Measurements from ENCODE around the gene PAK6. TPM values are rescaled to one million over a fixed set of nuclear protein-coding genes. Genes with fewer than 3 reads are reported as not detected.

Gene PAK6
- total and polyA plus RNA-seq, 9 of the 15 experiments (the other 6 are each of a cell fraction or from before 2014, with no cell fraction given) = 0.03 to 0.74 (median 0.16) TPM; not detected in 2

DNA sequence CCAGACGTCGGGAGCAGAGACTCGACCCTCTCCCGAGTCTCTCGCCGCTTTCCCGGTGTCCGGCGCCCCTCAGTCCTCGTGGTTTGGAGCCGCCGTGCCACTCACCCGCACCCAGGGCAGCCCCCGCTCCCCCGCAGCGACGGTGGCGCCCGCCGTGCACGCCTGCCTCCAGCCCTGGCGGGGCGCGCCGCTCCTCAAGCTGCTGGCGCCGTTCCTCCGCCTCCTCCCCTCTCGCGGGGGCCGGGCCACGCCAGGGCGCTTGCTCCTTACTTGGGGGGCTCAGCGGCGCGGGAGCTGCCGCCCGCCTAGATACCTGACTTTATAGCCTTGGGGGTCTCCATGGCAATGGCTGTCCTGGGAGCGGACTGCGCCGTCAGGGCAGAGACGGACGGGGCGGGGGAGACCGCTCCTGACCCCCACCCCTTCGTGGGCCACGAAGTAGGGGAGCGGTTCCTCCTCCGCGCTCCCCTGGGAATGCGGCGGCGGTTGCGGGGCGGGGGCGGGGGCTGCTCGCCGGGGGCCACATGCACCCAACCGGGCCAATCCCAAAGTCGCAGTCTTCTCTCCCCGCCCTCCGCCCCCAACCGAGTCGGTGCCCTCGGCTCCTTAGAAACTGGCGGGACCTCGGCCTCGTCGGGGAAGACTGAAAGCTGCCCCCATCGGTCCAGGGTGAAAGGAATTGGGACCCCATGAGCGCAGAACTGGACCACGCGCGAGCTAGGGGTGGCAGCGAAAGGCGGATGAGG is 44.2 kb downstream of the PAK6 start, which contains the start of gene ANKRD63 (continued):
- TF ChIP-seq SIN3B (IDR thresholded peaks at IDR 0.05; ENCODE audit: low read depth) (peak; percentile 55; the same call in 1 of the 2 replicates), TAF9B (IDR thresholded peaks at IDR 0.05; ENCODE audit: partially characterized antibody) (no peak), SP1 (CRISPR knock-in tag; IDR thresholded peaks at IDR 0.05) (0 out of 2 replicates have a peak, but pooled peaks have one; percentile 57), CBX1 (IDR thresholded peaks at IDR 0.05; ENCODE audit: low read depth) (peak; percentile 3; the same call in 1 of the 2 replicates), CEBPG (CRISPR knock-in tag; IDR thresholded peaks at IDR 0.05) (no peak; the same call in 1 of the 2 replicates), CEBPG (tag; conservative IDR thresholded peaks at IDR 0.05 in 1 of 2, IDR thresholded peaks at IDR 0.05 in 1 of 2) (no peak), DIDO1 (tag; IDR thresholded peaks at IDR 0.05; ENCODE audit: low read depth) (no peak), ESRRA (IDR thresholded peaks at IDR 0.05; ENCODE audit: borderline replicate concordance, low read depth) (no peak), ZNF347 (CRISPR knock-in tag; IDR thresholded peaks at IDR 0.05; ENCODE audit: low read depth) (no peak), FOXJ3 (CRISPR knock-in tag; IDR thresholded peaks at IDR 0.05) (no peak), FOXA3 (CRISPR knock-in tag; conservative IDR thresholded peaks at IDR 0.05 in 1 of 2, IDR thresholded peaks at IDR 0.05 in 1 of 2) (no peak), PRMT5 (CRISPR knock-in tag; IDR thresholded peaks at IDR 0.05) (no peak), NFIC (IDR thresholded peaks at IDR 0.05) (peak; percentile 55), ZNF57 (CRISPR knock-in tag; IDR thresholded peaks at IDR 0.05) (no peak), PHB (CRISPR knock-in tag; IDR thresholded peaks at IDR 0.05) (no peak), ZBTB7A (IDR thresholded peaks at IDR 0.05; ENCODE audit: borderline replicate concordance, control insufficient read depth, low read depth, low read length) (peak; percentile 4; the same call in 1 of the 2 replicates), NCOA4 (IDR thresholded peaks at IDR 0.05; ENCODE audit: partially characterized antibody) (no peak), ZNF586 (CRISPR knock-in tag; conservative IDR thresholded peaks at IDR 0.05) (no peak)
- TF ChIP-seq, protein P1, sequence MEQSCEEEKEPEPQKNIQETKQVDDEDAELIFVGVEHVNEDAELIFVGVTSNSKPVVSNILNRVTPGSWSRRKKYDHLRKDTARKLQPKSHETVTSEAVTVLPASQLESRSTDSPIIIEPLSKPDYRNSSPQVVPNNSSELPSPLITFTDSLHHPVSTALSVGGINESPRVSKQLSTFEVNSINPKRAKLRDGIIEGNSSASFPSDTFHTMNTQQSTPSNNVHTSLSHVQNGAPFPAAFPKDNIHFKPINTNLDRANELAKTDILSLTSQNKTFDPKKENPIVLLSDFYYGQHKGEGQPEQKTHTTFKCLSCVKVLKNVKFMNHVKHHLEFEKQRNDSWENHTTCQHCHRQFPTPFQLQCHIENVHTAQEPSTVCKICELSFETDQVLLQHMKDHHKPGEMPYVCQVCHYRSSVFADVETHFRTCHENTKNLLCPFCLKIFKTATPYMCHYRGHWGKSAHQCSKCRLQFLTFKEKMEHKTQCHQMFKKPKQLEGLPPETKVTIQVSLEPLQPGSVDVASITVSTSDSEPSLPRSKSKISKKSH (CRISPR knock-in tag; IDR thresholded peaks at IDR 0.05) = no peak
- TF ChIP-seq, protein P2, sequence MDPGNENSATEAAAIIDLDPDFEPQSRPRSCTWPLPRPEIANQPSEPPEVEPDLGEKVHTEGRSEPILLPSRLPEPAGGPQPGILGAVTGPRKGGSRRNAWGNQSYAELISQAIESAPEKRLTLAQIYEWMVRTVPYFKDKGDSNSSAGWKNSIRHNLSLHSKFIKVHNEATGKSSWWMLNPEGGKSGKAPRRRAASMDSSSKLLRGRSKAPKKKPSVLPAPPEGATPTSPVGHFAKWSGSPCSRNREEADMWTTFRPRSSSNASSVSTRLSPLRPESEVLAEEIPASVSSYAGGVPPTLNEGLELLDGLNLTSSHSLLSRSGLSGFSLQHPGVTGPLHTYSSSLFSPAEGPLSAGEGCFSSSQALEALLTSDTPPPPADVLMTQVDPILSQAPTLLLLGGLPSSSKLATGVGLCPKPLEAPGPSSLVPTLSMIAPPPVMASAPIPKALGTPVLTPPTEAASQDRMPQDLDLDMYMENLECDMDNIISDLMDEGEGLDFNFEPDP (CRISPR knock-in tag; IDR thresholded peaks at IDR 0.05) = no peak
- TF ChIP-seq, protein P3, sequence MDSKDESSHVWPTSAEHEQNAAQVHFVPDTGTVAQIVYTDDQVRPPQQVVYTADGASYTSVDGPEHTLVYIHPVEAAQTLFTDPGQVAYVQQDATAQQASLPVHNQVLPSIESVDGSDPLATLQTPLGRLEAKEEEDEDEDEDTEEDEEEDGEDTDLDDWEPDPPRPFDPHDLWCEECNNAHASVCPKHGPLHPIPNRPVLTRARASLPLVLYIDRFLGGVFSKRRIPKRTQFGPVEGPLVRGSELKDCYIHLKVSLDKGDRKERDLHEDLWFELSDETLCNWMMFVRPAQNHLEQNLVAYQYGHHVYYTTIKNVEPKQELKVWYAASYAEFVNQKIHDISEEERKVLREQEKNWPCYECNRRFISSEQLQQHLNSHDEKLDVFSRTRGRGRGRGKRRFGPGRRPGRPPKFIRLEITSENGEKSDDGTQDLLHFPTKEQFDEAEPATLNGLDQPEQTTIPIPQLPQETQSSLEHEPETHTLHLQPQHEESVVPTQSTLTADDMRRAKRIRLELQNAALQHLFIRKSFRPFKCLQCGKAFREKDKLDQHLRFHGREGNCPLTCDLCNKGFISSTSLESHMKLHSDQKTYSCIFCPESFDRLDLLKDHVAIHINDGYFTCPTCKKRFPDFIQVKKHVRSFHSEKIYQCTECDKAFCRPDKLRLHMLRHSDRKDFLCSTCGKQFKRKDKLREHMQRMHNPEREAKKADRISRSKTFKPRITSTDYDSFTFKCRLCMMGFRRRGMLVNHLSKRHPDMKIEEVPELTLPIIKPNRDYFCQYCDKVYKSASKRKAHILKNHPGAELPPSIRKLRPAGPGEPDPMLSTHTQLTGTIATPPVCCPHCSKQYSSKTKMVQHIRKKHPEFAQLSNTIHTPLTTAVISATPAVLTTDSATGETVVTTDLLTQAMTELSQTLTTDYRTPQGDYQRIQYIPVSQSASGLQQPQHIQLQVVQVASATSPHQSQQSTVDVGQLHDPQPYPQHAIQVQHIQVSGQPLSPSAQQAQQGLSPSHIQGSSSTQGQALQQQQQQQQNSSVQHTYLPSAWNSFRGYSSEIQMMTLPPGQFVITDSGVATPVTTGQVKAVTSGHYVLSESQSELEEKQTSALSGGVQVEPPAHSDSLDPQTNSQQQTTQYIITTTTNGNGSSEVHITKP (IDR thresholded peaks at IDR 0.05; ENCODE audit: partially characterized antibody) = no peak

All from K562 (cell line).